ENCODE measurements around the gene PSEN2. TPM values are rescaled to one million over a fixed set of nuclear protein-coding genes. Genes with fewer than 3 reads are reported as not detected.
"Not testable (repeated sequence)": the region's sequence is repeated elsewhere in the genome, so short reads cannot be mapped to it uniquely, and the experiment has no call there.

Gene PSEN2
- total RNA-seq, 4 donors from 2014 or later, result 8.3 to 23.5 (median 17.8) TPM

DNA sequence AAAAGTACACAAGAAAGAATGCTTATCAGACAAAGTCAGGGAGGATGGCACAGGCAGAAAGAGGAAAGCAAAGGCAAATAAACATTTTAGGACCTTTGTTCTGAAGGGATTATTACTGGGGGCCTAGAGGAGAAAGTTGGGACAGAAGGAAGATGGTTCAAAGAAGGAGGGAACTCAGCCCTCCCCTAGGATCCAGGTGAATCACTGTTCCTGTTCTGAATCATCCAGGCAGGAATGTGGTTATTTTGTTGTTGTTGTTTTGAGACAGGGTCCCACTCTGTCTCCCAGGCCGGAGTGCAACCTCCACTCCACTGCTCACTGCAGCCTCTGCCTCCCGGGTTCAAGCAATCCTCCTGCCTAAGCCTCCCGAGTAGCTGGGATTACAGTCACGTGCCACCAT, 38.5 kb upstream of the PSEN2 start:
- no peak for DNase-seq
- no peak overlapping the region for H3K4me3 ChIP-seq
- H3K9me3 ChIP-seq, result no peaks in the 10 kb centered on the region
- H3K27ac ChIP-seq, result no peak overlapping the region
- intact Hi-C loops (cut with DNase I), result loop anchor here (5.0 kb wide), 1 partner anchor 200 kb away; no protein-coding TSS in a partner anchor
- H3K4me1 ChIP-seq, result peaks cover 10 to 17% (median 13%) of the 10 kb centered on the region in 3 donors
- H3K27me3 ChIP-seq, result no peaks in the 10 kb centered on the region
- H3K36me3 ChIP-seq, result no peaks in the 10 kb centered on the region
- 86 to 92% methylated on average over 4 of the region's 4 CpGs for WGBS, 2 donors
- TF ChIP-seq CTCF (IDR thresholded peaks at IDR 0.05) (no peak), POLR2A (IDR thresholded peaks at IDR 0.05) (no peak)

- no peaks in the 10 kb centered on the region for H3K9me3 ChIP-seq
- WGBS, 2 donors, result 94 to 98% methylated on average over 5 to 6 of the region's 9 CpGs
Observed at GRCh38 chr1:226832613-226833012, 37.8 kb upstream of the PSEN2 start.

DNA sequence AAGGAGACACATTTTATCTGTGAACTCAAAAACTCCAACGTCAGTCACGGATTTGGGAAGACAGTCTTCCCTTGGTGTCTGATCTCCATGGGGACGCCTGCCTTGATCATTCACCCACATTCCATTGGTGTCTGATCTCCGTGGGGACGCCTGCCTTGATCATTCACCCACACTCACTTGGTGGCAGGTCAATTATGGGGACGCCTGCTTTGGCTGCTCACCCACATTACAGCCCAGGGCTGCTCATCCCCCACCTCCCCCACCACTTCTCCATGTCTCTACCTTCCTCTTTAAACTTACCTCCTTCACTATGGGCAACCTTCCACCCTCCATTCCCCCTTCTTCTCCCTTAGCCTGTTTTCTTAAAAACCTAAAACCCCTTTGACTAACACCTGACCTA, 36.2 kb upstream of the PSEN2 start:
- WGBS, 2 donors, result 74 to 88% methylated on average over 3 to 6 of the region's 6 CpGs
- not testable (repeated sequence) for H3K4me1 ChIP-seq, H3K27me3 ChIP-seq, H3K9me3 ChIP-seq, H3K36me3 ChIP-seq, H3K4me3 ChIP-seq, DNase-seq, H3K27ac ChIP-seq
- intact Hi-C loops (cut with DNase I), result loop anchor here (5.0 kb wide), 1 partner anchor 202 kb away; no protein-coding TSS in a partner anchor

More at GRCh38 chr1:226832613-226833012, 37.8 kb upstream of the PSEN2 start:
- Histone ChIP-seq H3K36me3 (no peaks in the 10 kb centered on the region), H3K27ac (no peak overlapping the region), H3K4me1 (peaks cover 7 to 10% (median 7%) of the 10 kb centered on the region in 3 donors), H3K4me3 (no peak overlapping the region), H3K27me3 (no peaks in the 10 kb centered on the region)
- TF ChIP-seq POLR2A (IDR thresholded peaks at IDR 0.05) (no peak), CTCF (IDR thresholded peaks at IDR 0.05) (no peak)
- no peak for DNase-seq
- intact Hi-C loops (cut with DNase I), result loop anchor here (5.0 kb wide), 1 partner anchor 200 kb away; no protein-coding TSS in a partner anchor

DNA sequence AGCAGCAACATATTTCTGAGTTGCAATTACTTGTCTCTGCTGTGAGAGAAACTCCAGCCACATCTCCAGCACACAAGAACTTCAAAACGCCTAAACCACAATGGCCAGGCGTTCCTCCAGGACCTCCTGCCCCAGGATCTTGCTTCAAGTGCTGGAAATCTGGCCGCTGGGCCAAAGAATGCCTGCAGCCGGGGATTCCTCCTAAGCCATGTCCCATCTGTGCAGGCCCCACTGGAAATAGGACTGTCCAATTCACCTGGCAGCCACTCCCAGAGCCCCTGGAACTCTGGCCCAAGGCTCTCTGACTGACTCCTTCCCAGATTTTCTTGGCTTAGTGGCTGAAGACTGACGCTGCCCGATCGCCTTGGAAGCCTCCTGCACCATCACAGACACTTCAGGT, 35.0 kb upstream of the PSEN2 start:
- H3K27me3 ChIP-seq; DNase-seq; intact Hi-C loops (cut with DNase I); H3K9me3 ChIP-seq; H3K4me1 ChIP-seq; H3K36me3 ChIP-seq; H3K4me3 ChIP-seq; H3K27ac ChIP-seq: not testable (repeated sequence)
- WGBS, 2 donors, result 91 to 94% methylated on average over 5 to 7 of the region's 7 CpGs

DNA sequence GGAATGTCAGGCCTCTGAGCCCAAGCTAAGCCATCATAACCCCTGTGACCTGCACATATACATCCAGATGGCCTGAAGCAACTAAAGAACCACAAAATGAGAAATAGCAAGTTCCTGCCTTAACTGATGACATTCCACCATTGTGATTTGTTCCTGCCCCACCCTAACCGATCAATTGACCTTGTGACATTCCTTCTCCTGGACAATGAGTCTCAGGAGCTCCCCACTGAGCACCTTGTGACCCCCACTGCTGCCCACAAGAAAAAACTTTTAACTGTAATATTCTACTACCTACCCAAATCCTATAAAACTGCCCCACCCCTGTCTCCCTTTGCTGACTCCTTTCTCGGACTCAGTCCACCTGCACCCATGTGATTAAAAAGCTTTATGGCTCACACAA, 32.5 kb upstream of the PSEN2 start:
- intact Hi-C loops (cut with DNase I); H3K9me3 ChIP-seq; DNase-seq; H3K4me3 ChIP-seq; H3K27ac ChIP-seq; H3K36me3 ChIP-seq; H3K27me3 ChIP-seq; H3K4me1 ChIP-seq: not testable (repeated sequence)
- 79 to 90% methylated on average over 2 of the region's 2 CpGs for WGBS, 2 donors

DNA sequence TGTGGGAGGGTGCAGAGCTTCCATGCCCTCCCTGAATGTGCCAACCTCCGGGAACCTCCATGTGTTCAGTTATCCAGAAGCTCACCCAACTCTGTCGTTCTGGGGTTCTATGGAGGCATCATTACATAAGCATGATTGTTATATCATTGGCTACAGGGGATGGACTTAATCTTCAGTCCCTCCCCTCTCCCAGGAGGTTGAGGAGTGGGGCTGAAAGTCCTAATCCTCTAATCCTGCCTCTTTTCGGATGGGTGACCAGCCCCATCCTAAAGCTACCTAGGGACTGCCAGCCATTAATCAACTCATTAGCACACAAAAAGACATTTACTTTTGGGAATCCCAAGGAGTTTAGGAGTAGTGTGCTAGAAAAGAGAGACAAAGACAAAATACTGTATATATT, 32.0 kb upstream of the PSEN2 start:
- intact Hi-C loops (cut with DNase I), result no loop called here
- no peaks in the 10 kb centered on the region for H3K9me3 ChIP-seq
- H3K4me3 ChIP-seq, result no peak overlapping the region
- TF ChIP-seq CTCF (IDR thresholded peaks at IDR 0.05), result no peak
- TF ChIP-seq POLR2A (IDR thresholded peaks at IDR 0.05), result no peak
- no peaks in the 10 kb centered on the region for H3K27me3 ChIP-seq
- H3K27ac ChIP-seq, result no peak overlapping the region
- H3K4me1 ChIP-seq, result no peaks in the 10 kb centered on the region
- DNase-seq, result no peak
- H3K36me3 ChIP-seq, result no peaks in the 10 kb centered on the region
- WGBS, 2 donors, result 84 to 92% methylated on average over 3 of the region's 3 CpGs

GRCh38 chr1:226845624-226846023, 24.8 kb upstream of the PSEN2 start:
- DNase-seq, result no peak
- Histone ChIP-seq H3K27me3 (no peaks in the 10 kb centered on the region), H3K27ac (no peak overlapping the region), H3K36me3 (no peaks in the 10 kb centered on the region), H3K4me3 (no peak overlapping the region), H3K9me3 (no peaks in the 10 kb centered on the region), H3K4me1 (no peaks in the 10 kb centered on the region)
- TF ChIP-seq POLR2A (IDR thresholded peaks at IDR 0.05) (no peak), CTCF (IDR thresholded peaks at IDR 0.05) (no peak)
- intact Hi-C loops (cut with DNase I), result no loop called here
